Common myeloid progenitor, CD34-positive (primary cell): ENCODE data around the gene GOLGB1.

ENCODE experiments used
- CTCF ChIA-PET: fragments of 350-600 bp; sonication (Branson Sonifier 250); formaldehyde crosslinking; loops from one replicate; lab custom pipeline; 2021; ENCODE audit warnings: antibody characterized with exemption; lab: Charles Lee
- POLR2A ChIA-PET: fragments of 350-600 bp; sonication (Branson Sonifier 250); formaldehyde crosslinking; loops from one replicate; lab custom pipeline; 2021; ENCODE audit warnings: antibody characterized with exemption; lab: Charles Lee
- DNase-seq, 3 donors: peaks; one replicate each; pipeline versions ENCODE4 v3.0.0 to v3.0.0-alpha.2; 2013
- H3K27ac ChIP-seq, 2 experiments: 1 replicate in 1 of 2; 2 replicates in 1 of 2; pipeline ENCODE4 v1.7.0; 2013; ENCODE audit warnings: inconsistent platforms in 2 of 2, low read length in 2 of 2, mild to moderate bottlenecking in 2 of 2, low read depth in 1 of 2, moderate library complexity in 1 of 2; ENCODE audit not compliant: severe bottlenecking in 2 of 2, insufficient read depth in 1 of 2, poor library complexity in 1 of 2
- H3K27me3 ChIP-seq, 5 experiments: replicated peaks in 2 of 5; 1 replicate in 3 of 5; 2 replicates in 2 of 5; pipeline versions ENCODE4 v1.6.1 to v1.7.0; 2013; ENCODE audit warnings: low read length in 4 of 5, mild to moderate bottlenecking in 2 of 5, moderate library complexity in 2 of 5, inconsistent platforms in 1 of 5; ENCODE audit not compliant: insufficient read depth in 5 of 5, control insufficient read depth in 4 of 5
- H3K36me3 ChIP-seq, 4 experiments: 1 replicate in 2 of 4; 2 replicates in 2 of 4; pipeline versions ENCODE4 v1.6.1 to v1.7.0; 2013; ENCODE audit warnings: low read length in 3 of 4, control low read depth in 1 of 4, mild to moderate bottlenecking in 1 of 4; ENCODE audit not compliant: control insufficient read depth in 4 of 4, insufficient read depth in 4 of 4
- H3K4me1 ChIP-seq, 4 experiments: 1 replicate in 3 of 4; 2 replicates in 1 of 4; pipeline versions ENCODE4 v1.6.1 to v1.7.1; 2013; ENCODE audit warnings: low read length in 3 of 4, mild to moderate bottlenecking in 3 of 4, control low read depth in 1 of 4, inconsistent platforms in 1 of 4, moderate library complexity in 1 of 4; ENCODE audit not compliant: control insufficient read depth in 4 of 4, insufficient read depth in 4 of 4; ENCODE audit errors: control extremely low read depth in 1 of 4
- H3K4me3 ChIP-seq, 7 experiments: 1 replicate in 4 of 7; 2 replicates in 3 of 7; pipeline versions ENCODE4 v1.5.1 to v1.7.0; 2013; ENCODE audit warnings: mild to moderate bottlenecking in 7 of 7, low read length in 6 of 7, moderate library complexity in 6 of 7, inconsistent platforms in 2 of 7, low read depth in 2 of 7, control low read depth in 1 of 7; ENCODE audit not compliant: insufficient read depth in 4 of 7, control insufficient read depth in 1 of 7; ENCODE audit errors: extremely low read depth in 1 of 7
- H3K9me3 ChIP-seq, 5 experiments: 1 replicate in 4 of 5; 2 replicates in 1 of 5; pipeline versions ENCODE4 v1.6.1 to v1.7.1; 2013; ENCODE audit warnings: low read length in 4 of 5, mild to moderate bottlenecking in 2 of 5, inconsistent platforms in 1 of 5, low read depth in 1 of 5, moderate library complexity in 1 of 5; ENCODE audit not compliant: control insufficient read depth in 4 of 5, insufficient read depth in 2 of 5; ENCODE audit errors: control extremely low read depth in 1 of 5
- WGBS: methylation state at CpG from one replicate; pipeline ENCODE4 v1.1.5; 2013; ENCODE audit not compliant: insufficient coverage; 5-methylcytosine and 5-hydroxymethylcytosine counted together

Gene GOLGB1

GRCh38 chr3:121757812-121758545 is 8.4 kb upstream of the GOLGB1 start:
- Histone ChIP-seq H3K4me3 (no peak overlapping the region), H3K4me1 (peaks cover 0 to 6% (median under 1%) of the 10 kb centered on the region in 4 experiments), H3K27ac (no peak overlapping the region), H3K36me3 (no peaks in the 10 kb centered on the region), H3K9me3 (no peaks in the 10 kb centered on the region), H3K27me3 (peaks cover 0 to 2% (median 0%) of the 10 kb centered on the region in 5 experiments)
- ChIA-PET POLR2A (no interaction called here), CTCF (interaction anchor here (0.7 kb wide), 1 partner anchor 25 kb away, joined by 3 read pairs; no protein-coding TSS in a partner anchor)
- no peak for DNase-seq
- WGBS, result 93% methylated on average over 15 of the region's 15 CpGs

DNA sequence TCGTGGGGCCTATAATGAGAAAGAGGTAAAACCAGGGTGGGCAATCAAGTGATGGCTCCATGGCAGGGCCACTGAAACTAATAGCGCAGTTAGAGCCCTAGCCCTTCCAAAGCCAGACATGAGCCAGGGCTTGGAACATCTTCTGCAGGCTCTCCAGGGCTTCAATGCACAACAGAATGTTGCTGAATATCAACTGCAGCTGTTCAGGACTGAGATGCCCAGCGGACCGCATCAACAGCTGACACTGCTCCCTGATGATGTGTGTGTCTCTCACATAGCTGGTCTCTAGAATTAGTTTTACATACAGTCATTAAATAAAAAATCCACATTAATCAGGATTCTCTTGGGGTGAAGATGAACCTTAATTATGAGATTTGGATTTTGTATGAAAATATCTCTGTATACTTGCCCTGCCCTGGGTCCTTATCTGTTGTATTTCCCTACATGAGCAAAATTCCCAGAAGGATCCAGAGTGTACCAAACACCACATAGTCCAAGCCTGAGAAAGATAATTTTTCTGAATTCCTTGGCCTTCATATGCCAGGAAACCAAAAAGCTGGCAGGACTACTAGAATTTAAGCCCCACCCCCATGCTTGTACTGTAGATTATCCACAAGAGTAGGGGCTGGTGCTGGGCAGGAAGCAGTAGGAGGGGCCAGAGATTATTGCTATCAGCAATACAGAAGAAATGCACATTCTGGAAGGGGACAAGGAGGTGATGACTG is 7.7 kb upstream of the GOLGB1 start:
- CTCF ChIA-PET, result interaction anchor here (0.7 to 0.8 kb wide), 2 partner anchors 26 to 74 kb away, joined by 3 read pairs; no protein-coding TSS in a partner anchor
- Histone ChIP-seq H3K36me3 (no peaks in the 10 kb centered on the region), H3K4me3 (no peak overlapping the region), H3K27me3 (peaks cover 0 to 4% (median 0%) of the 10 kb centered on the region in 5 experiments), H3K9me3 (no peaks in the 10 kb centered on the region), H3K4me1 (peaks cover 0 to 6% (median under 1%) of the 10 kb centered on the region in 4 experiments), H3K27ac (no peak overlapping the region)
- POLR2A ChIA-PET, result no interaction called here
- peak in 2 of 3 donors; percentile 21 to 38 for DNase-seq
- 100% methylated on average over 2 of the region's 4 CpGs for WGBS

- WGBS, result 100% methylated on average over 1 of the region's 1 CpG
- H3K27ac ChIP-seq, result no peak overlapping the region
- no peak overlapping the region for H3K4me3 ChIP-seq
- POLR2A ChIA-PET, result no interaction called here
- CTCF ChIA-PET, result no interaction called here
- H3K36me3 ChIP-seq, result no peaks in the 10 kb centered on the region
- peaks cover 7 to 23% (median 13%) of the 10 kb centered on the region in 4 experiments for H3K4me1 ChIP-seq
- H3K27me3 ChIP-seq, result peaks cover 0 to 4% (median 0%) of the 10 kb centered on the region in 5 experiments
- no peak for DNase-seq
- H3K9me3 ChIP-seq, result no peaks in the 10 kb centered on the region
Measured at GRCh38 chr3:121752772-121753171, 3.2 kb upstream of the GOLGB1 start.

GRCh38 chr3:121752261-121752660 is 2.7 kb upstream of the GOLGB1 start:
- no peak for DNase-seq
- no peaks in the 10 kb centered on the region for H3K36me3 ChIP-seq
- H3K4me1 ChIP-seq, result peaks cover 7 to 22% (median 13%) of the 10 kb centered on the region in 4 experiments
- H3K4me3 ChIP-seq, result no peak overlapping the region
- ChIA-PET POLR2A (no interaction called here), CTCF (no interaction called here)
- H3K9me3 ChIP-seq, result no peaks in the 10 kb centered on the region
- no CpG with 5 or more reads among the region's 1 CpG for WGBS
- peaks cover 0 to 4% (median 0%) of the 10 kb centered on the region in 5 experiments for H3K27me3 ChIP-seq
- no peak overlapping the region for H3K27ac ChIP-seq

- Histone ChIP-seq H3K27ac (peak overlapping the region in 1 of 2 experiments; percentile 98), H3K36me3 (no peaks in the 10 kb centered on the region), H3K4me1 (peaks cover 7 to 22% (median 12%) of the 10 kb centered on the region in 4 experiments), H3K9me3 (no peaks in the 10 kb centered on the region), H3K27me3 (peaks cover 0 to 4% (median 0%) of the 10 kb centered on the region in 5 experiments), H3K4me3 (peak overlapping the region; percentile 93 to 99 (median 97))
- no peak for DNase-seq
- WGBS, result 0% methylated on average over 7 of the region's 9 CpGs
- POLR2A ChIA-PET, result interaction anchor here (0.6 to 1.0 kb wide), 2 partner anchors 9 to 24 kb away, joined by 3 read pairs; no protein-coding TSS in a partner anchor
- CTCF ChIA-PET, result no interaction called here
Measured at GRCh38 chr3:121750087-121750415, 510 bp upstream of the GOLGB1 start.

- under 1% methylated on average over 10 of the region's 17 CpGs for WGBS
- Histone ChIP-seq H3K9me3 (no peaks in the 10 kb centered on the region), H3K27ac (peak overlapping the region; percentile 97 to 98), H3K4me1 (peaks cover 7 to 22% (median 12%) of the 10 kb centered on the region in 4 experiments), H3K36me3 (no peaks in the 10 kb centered on the region), H3K4me3 (peak overlapping the region; percentile 93 to 99 (median 97)), H3K27me3 (peaks cover 0 to 3% (median 0%) of the 10 kb centered on the region in 5 experiments)
- CTCF ChIA-PET, result interaction anchor here (1.4 kb wide), 1 partner anchor 21 kb away, joined by 5 read pairs; no protein-coding TSS in a partner anchor
- POLR2A ChIA-PET, result interaction anchor here (0.6 to 1.3 kb wide), 3 partner anchors 26 to 148 kb away, joined by 3 to 7 read pairs (median 3); no protein-coding TSS in a partner anchor
- peak; percentile 50 to 73 (median 60) for DNase-seq
Measured at GRCh38 chr3:121748680-121749275, 763 bp downstream of the GOLGB1 start.
